Adrenal gland (tissue), 12 donors: ENCODE results near the gene PRRG4. TPM values are rescaled to one million over a fixed set of nuclear protein-coding genes. Genes with fewer than 3 reads are reported as not detected.

Experiments
- DNase-seq, 7 donors: peaks; one replicate each; pipeline ENCODE4 v3.0.0-alpha.2; 2019 to 2020
- H3K27ac ChIP-seq, 5 donors: fragments of 200-600 bp; sonication (generic) in 4 of 5; 1 replicate in 3 of 5; 2 replicates in 2 of 5; pipeline versions ENCODE4 v1.5.1 to v1.8.0; 2016 to 2020; ENCODE audit warnings: mild to moderate bottlenecking in 1 of 5
- H3K27me3 ChIP-seq: fragments of 200-600 bp; 2 replicates; pipeline ENCODE4 v1.8.0; 2021
- H3K36me3 ChIP-seq, 2 donors: fragments of 200-600 bp; replicated peaks in 1 of 2; 1 replicate in 1 of 2; 2 replicates in 1 of 2; pipeline versions ENCODE4 v1.5.1 to v1.8.0; 2018 to 2022
- H3K4me1 ChIP-seq, 2 donors: fragments of 200-600 bp; replicated peaks in 1 of 2; 1 replicate in 1 of 2; 2 replicates in 1 of 2; pipeline versions ENCODE4 v1.5.1 to v1.8.0; 2018 to 2021
- H3K4me3 ChIP-seq, 4 donors: fragments of 200-600 bp; sonication (generic) in 3 of 4; one replicate each; pipeline ENCODE4 v1.5.1; 2016 to 2018
- H3K9me3 ChIP-seq, 3 donors: fragments of 200-600 bp; sonication (generic) in 1 of 3; replicated peaks in 1 of 3; 1 replicate in 2 of 3; 2 replicates in 1 of 3; pipeline versions ENCODE4 v1.5.1 to v1.8.0; 2016 to 2021
- POLR2A ChIP-seq, 2 donors: fragments of 450-650 bp; IDR thresholded peaks; one replicate each; pipeline ENCODE4 v1.6.1; 2017; ENCODE audit warnings: antibody characterized with exemption in 2 of 2, mild to moderate bottlenecking in 2 of 2, moderate library complexity in 1 of 2
- WGBS, 4 donors: extraction: QIAGEN DNeasy Blood & Tissue Kit in 2 of 4; methylation state at CpG; one replicate each; pipeline versions ENCODE4 v1.1.5 to v1.1.7; 2013 to 2017; 5-methylcytosine and 5-hydroxymethylcytosine counted together
- intact Hi-C, 2 donors: fragments of 100-400 bp; cut with DNase I; formaldehyde crosslinking; loops; one replicate each; pipeline versions ENCODE4 v1.14.1 to v1.15.0; 2022 to 2023
- polyA plus RNA-seq, 3 donors: library from polyadenylated mRNA; stranded (reverse); fragments of 200-250 nt in 2 of 3; fragments of 350-450 nt in 1 of 3; fragmentation: Illumina TruSeq in 1 of 3; extraction: RNeasy Lipid Tissue Mini Kit (QIAGEN cat#74804) in 1 of 3; gene quantifications; one replicate each; pipeline ENCODE4 v1.2.3, GENCODE V29; 2013 to 2014
- total RNA-seq, 9 donors: library from RNA; depleted of rRNA in 4 of 9; stranded (reverse); fragments of >200 nt in 4 of 9; fragments of 120-200 nt in 1 of 9; fragmentation: NEBNext Ultra II Directional in 1 of 9; extraction: Animal tissue kit (Norgen Biotek cat#: 25700) in 1 of 9; gene quantifications; one replicate each; pipeline versions ENCODE4 v1.1.0 to v1.2.4, GENCODE V29; 2013 to 2023
- TF ChIP-seq, protein P1 (sequence below), 6 experiments: fragments of 450-650 bp in 4 of 6; fragments of 200-600 bp in 2 of 6; sonication (generic) in 1 of 6; IDR thresholded peaks; 1 replicate in 5 of 6; 2 replicates in 1 of 6; pipeline versions ENCODE4 v1.5.1 to v1.8.0; 2016 to 2021; ENCODE audit warnings: antibody characterized with exemption in 6 of 6, mild to moderate bottlenecking in 2 of 6, moderate library complexity in 1 of 6
- donor health status: healthy with polysubstance abuse.
- donor health status: Bipolar disorder and iron deficiency.
- donor health status: DM: yes; HTN: yes; CAD: no.
- donor health status: DM: no; HTN: no; CAD: no.
- donor health status: DM: no; HTN: no; CAD: no.
- donor health status: DM: yes; HTN: yes; CAD: no.

Gene PRRG4
- total and polyA plus RNA-seq, 12 donors: 0.11 to 3.5 (median 1.6) TPM

DNA sequence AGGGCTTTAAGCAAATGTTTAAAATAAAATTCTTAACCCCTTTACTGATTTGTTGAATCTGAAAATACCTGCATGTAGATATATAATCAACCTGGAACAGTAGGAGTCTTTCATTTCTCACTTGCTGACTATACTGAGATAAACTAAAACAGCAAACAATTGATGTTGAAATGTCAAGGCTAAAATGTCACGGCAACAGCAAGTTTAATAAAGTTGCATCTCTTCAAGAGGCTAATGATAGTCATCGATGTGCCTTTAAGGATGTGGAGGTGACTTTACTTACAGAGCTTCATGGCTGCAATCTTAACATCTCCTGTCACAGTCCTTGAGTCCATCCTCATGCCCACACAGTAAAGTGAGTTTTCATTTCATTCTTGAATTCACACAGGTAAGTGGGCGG lies 3.6 kb upstream of the PRRG4 start:
- Histone ChIP-seq H3K27me3 (no peaks in the 10 kb centered on the region), H3K27ac (no peak overlapping the region), H3K4me1 (peaks cover 0 to 11% of the 10 kb centered on the region in 2 donors), H3K4me3 (no peak overlapping the region), H3K9me3 (no peaks in the 10 kb centered on the region), H3K36me3 (no peaks in the 10 kb centered on the region)
- 31 to 56% (median 45%) methylated on average over 3 of the region's 3 CpGs for WGBS, 4 donors
- intact Hi-C loops: no loop called here
- TF ChIP-seq, protein P1, sequence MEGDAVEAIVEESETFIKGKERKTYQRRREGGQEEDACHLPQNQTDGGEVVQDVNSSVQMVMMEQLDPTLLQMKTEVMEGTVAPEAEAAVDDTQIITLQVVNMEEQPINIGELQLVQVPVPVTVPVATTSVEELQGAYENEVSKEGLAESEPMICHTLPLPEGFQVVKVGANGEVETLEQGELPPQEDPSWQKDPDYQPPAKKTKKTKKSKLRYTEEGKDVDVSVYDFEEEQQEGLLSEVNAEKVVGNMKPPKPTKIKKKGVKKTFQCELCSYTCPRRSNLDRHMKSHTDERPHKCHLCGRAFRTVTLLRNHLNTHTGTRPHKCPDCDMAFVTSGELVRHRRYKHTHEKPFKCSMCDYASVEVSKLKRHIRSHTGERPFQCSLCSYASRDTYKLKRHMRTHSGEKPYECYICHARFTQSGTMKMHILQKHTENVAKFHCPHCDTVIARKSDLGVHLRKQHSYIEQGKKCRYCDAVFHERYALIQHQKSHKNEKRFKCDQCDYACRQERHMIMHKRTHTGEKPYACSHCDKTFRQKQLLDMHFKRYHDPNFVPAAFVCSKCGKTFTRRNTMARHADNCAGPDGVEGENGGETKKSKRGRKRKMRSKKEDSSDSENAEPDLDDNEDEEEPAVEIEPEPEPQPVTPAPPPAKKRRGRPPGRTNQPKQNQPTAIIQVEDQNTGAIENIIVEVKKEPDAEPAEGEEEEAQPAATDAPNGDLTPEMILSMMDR (IDR thresholded peaks at IDR 0.05): no peak
- TF ChIP-seq POLR2A (IDR thresholded peaks at IDR 0.05): no peak
- DNase-seq: no peak

DNA sequence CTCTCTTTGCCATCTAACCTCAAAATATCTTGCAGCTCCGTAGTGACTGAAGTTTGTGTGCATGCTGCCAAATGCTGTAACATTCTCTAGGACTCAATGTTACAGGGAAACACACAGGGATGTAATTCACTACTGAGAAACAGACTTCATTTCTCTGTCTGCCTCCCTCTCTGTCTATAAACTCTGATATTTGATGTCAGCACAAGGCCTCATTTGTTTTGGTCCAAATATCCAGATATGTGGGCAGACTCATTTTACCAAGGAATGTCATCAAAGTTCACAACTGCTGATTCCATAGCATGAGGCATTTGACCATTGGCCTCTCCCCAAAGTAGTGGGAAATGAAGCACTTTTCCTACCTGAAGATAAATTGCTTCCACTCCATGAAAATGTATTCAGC lies 2.5 kb upstream of the PRRG4 start:
- H3K27me3 ChIP-seq: no peaks in the 10 kb centered on the region
- H3K9me3 ChIP-seq: no peaks in the 10 kb centered on the region
- TF ChIP-seq, protein P1 (IDR thresholded peaks at IDR 0.05): no peak
- no peak for TF ChIP-seq POLR2A (IDR thresholded peaks at IDR 0.05)
- H3K36me3 ChIP-seq: no peaks in the 10 kb centered on the region
- no peak overlapping the region for H3K4me3 ChIP-seq
- 81 to 100% (median 93%) methylated on average over 1 of the region's 1 CpG for WGBS, 4 donors
- intact Hi-C loops: no loop called here
- no peak for DNase-seq
- H3K4me1 ChIP-seq: peaks cover 0 to 11% of the 10 kb centered on the region in 2 donors
- no peak overlapping the region for H3K27ac ChIP-seq

DNA sequence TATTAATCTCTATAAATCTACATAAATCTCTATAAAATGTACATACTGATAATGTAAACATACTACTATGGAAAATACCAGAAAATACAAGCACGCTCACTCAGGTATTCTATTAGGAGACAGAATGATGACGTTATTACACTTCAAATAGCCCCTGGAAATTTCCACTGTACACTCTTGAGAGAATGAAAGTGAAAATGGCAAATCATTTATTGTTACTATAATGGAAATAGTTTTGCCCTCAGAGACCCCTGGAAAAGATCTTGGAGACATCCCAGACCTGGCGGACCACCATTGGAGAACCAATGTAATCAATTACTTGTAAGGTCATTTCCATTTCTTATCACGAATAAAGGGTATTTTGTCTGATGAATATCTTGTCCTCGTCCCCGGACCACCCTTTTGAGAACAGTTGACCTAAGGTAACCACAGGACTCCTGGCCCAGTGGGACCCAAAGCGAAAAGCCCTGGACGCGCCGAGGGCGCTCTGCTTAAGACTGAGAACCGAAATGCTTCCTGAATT lies 509 bp upstream of the PRRG4 start:
- intact Hi-C loops: no loop called here
- Histone ChIP-seq H3K27me3 (no peaks in the 10 kb centered on the region), H3K9me3 (no peaks in the 10 kb centered on the region), H3K4me3 (peak overlapping the region; percentile 49 to 79 (median 66)), H3K4me1 (peaks cover 0 to 11% of the 10 kb centered on the region in 2 donors), H3K36me3 (no peaks in the 10 kb centered on the region), H3K27ac (peak overlapping the region in 4 of 5 donors; percentile 35 to 78 (median 48))
- WGBS, 4 donors: 4 to 8% (median 5%) methylated on average over 11 to 12 of the region's 12 CpGs
- TF ChIP-seq, protein P1 (IDR thresholded peaks at IDR 0.05): no peak
- TF ChIP-seq POLR2A (IDR thresholded peaks at IDR 0.05): no peak
- no peak for DNase-seq

DNA sequence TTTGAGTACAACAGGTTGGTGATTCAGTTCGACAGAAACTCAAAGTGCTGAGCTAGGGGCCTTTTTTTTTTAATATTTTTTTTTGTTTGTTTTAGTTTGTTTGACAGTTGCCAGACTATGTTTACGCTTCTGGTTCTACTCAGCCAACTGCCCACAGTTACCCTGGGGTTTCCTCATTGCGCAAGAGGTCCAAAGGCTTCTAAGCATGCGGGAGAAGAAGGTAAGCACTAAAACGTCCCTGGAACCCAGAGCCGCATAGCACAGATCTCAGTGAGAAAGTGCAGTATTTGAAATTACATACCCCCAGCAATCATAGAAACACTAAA lies 649 bp downstream of the PRRG4 start:
- no peaks in the 10 kb centered on the region for H3K27me3 ChIP-seq
- 25 to 33% (median 31%) methylated on average over 6 of the region's 6 CpGs for WGBS, 4 donors
- no peak overlapping the region for H3K27ac ChIP-seq
- H3K4me1 ChIP-seq: peaks cover 0 to 11% of the 10 kb centered on the region in 2 donors
- DNase-seq: peak in 3 of 7 donors; percentile 11 to 28 (median 14)
- no peak for TF ChIP-seq POLR2A (IDR thresholded peaks at IDR 0.05)
- TF ChIP-seq, protein P1 (IDR thresholded peaks at IDR 0.05): no peak
- no peaks in the 10 kb centered on the region for H3K9me3 ChIP-seq
- peak overlapping the region in 2 of 4 donors; percentile 63 to 79 for H3K4me3 ChIP-seq
- intact Hi-C loops: no loop called here
- H3K36me3 ChIP-seq: no peaks in the 10 kb centered on the region
